OCI-LY3 (cell line): ENCODE results near the gene MYO1E.

Experiments used
- CTCF ChIP-seq: fragments of 200-600, 300-600 bp; sonication (generic); IDR thresholded peaks from 2 replicates; pipeline ENCODE4 v1.5.1; 2014; ENCODE audit warnings: antibody characterized with exemption, low read length, low read depth
- EZH2phosphoT487 ChIP-seq: fragments of 200-600 bp; shearing (Covaris generic); IDR thresholded peaks from 2 replicates; pipeline ENCODE4 v1.6.1; 2018; ENCODE audit warnings: antibody characterized with exemption, mixed run types, low read depth

GRCh38 chr15:59406446-59406845 is 33.8 kb upstream of the MYO1E start:
- TF ChIP-seq CTCF (no peak), EZH2phosphoT487 (no peak)
